ACC112 (cell line): ENCODE data around the gene ZNF652.

Experiments
- H2AFZ ChIP-seq: fragments of 200-600 bp; sonication (generic); one replicate; pipeline ENCODE4 v1.6.0; 2017; ENCODE audit warnings: antibody characterized with exemption, low read length; ENCODE audit not compliant: unreplicated experiment
- H3K27ac ChIP-seq: fragments of 200-600 bp; sonication (generic); 2 replicates; pipeline ENCODE4 v1.5.1; 2014; ENCODE audit warnings: low read depth, mild to moderate bottlenecking, antibody characterized with exemption, low read length, moderate library complexity
- H3K27me3 ChIP-seq: fragments of 200-600 bp; sonication (generic); 2 replicates; pipeline ENCODE4 v1.6.1; 2014; ENCODE audit warnings: mild to moderate bottlenecking, antibody characterized with exemption, low read length, moderate library complexity, mixed read lengths; ENCODE audit not compliant: insufficient read depth
- H3K36me3 ChIP-seq: fragments of 200-600 bp; sonication (generic); 2 replicates; pipeline ENCODE4 v1.6.1; 2016; ENCODE audit warnings: mild to moderate bottlenecking, antibody characterized with exemption, low read length, moderate library complexity, mixed read lengths; ENCODE audit not compliant: insufficient read depth
- H3K4me1 ChIP-seq: fragments of 200-600 bp; sonication (generic); one replicate; pipeline ENCODE4 v1.6.1; 2016; ENCODE audit warnings: low read length, mixed read lengths; ENCODE audit not compliant: insufficient read depth, unreplicated experiment, control insufficient read depth
- H3K4me3 ChIP-seq: fragments of 200-600 bp; sonication (generic); 2 replicates; pipeline ENCODE4 v1.5.1; 2014; ENCODE audit warnings: mild to moderate bottlenecking, low read depth, low read length
- H3K79me2 ChIP-seq: fragments of 200-600 bp; sonication (generic); one replicate; pipeline ENCODE4 v1.6.0; 2016; ENCODE audit warnings: low read length; ENCODE audit not compliant: control insufficient read depth, unreplicated experiment, insufficient read depth

Gene ZNF652

DNA sequence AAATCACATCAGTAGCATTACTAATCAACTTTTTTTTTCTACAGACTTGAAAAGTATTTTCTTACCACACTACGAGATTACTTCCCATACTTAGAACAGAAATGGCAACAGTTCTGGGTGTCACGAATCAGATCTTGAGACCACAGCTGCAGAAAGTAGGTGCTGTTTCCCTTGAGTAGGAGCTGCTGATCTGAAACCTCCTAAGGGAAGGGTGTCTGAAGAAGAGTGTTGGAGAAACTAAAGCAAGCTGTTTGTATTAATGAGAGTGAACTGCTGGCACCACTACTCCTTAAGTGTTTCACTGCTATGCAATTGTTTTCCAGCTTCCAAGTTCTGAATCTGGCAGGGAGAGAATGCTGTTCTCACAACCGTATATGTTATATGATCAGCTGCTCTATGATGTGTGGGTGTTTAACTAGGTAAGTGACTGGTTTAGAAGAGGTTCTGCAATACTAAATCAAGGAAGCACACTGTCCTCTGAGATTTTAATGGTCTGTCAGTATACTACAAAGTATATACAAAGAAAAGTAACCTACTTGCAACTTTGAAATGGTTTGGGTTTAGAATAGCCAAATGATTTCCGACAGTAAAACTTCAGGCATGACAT is 3.3 kb downstream of the ZNF652 start:
- peaks cover 49% of the 10 kb centered on the region for H3K79me2 ChIP-seq
- H3K27ac ChIP-seq, result no peak overlapping the region
- no peak overlapping the region for H2AFZ ChIP-seq
- no peaks in the 10 kb centered on the region for H3K36me3 ChIP-seq
- no peak overlapping the region for H3K4me3 ChIP-seq
- no peaks in the 10 kb centered on the region for H3K27me3 ChIP-seq
- H3K4me1 ChIP-seq, result peaks cover 26% of the 10 kb centered on the region

DNA sequence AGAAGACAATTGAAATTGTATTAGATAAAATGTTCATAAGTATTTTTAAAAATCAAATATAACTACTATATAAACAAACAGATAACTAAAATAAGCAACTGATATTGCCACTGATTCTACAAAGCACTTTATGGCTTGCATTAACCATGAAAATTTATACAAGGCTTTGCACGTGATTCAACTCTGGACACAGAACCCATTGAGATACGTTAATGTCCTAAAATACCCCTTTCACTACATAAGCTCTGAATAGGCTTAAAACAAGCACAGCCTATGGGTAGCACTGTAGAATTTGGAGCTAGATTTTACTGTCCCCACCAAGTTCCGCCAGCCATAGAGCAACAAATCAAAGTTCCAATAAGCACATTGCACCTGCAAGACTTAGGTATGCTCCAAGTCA is 4.5 kb downstream of the ZNF652 start:
- H3K79me2 ChIP-seq, result peaks cover 61% of the 10 kb centered on the region
- no peak overlapping the region for H2AFZ ChIP-seq
- H3K4me3 ChIP-seq, result no peak overlapping the region
- H3K36me3 ChIP-seq, result no peaks in the 10 kb centered on the region
- no peak overlapping the region for H3K27ac ChIP-seq
- H3K4me1 ChIP-seq, result peaks cover 24% of the 10 kb centered on the region
- no peaks in the 10 kb centered on the region for H3K27me3 ChIP-seq

GRCh38 chr17:49356320-49356719 is 5.7 kb downstream of the ZNF652 start:
- no peak overlapping the region for H2AFZ ChIP-seq
- no peaks in the 10 kb centered on the region for H3K27me3 ChIP-seq
- H3K36me3 ChIP-seq, result no peaks in the 10 kb centered on the region
- peaks cover 71% of the 10 kb centered on the region for H3K79me2 ChIP-seq
- no peak overlapping the region for H3K4me3 ChIP-seq
- H3K4me1 ChIP-seq, result peaks cover 23% of the 10 kb centered on the region
- H3K27ac ChIP-seq, result no peak overlapping the region

DNA sequence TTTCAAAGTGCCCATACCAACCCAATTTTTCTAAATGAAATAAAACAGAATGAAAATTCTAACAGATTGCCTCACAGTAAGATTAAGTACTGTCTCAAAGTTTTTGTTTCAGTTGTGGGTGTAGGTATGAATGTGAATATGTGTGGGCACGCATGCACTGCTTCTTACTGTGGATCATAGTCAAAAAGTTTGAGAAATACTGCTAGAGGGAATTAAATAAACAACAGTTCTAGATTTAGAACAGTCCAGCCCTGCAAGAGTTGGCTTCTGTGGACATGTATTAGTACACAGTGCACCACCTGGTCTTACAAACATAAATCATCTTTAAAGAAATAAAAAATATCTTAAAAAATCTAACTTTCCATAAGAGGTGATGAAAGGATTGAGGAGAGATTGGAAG is 8.4 kb downstream of the ZNF652 start:
- Histone ChIP-seq H3K27me3 (no peaks in the 10 kb centered on the region), H3K27ac (no peak overlapping the region), H2AFZ (no peak overlapping the region), H3K79me2 (peaks cover 55% of the 10 kb centered on the region), H3K36me3 (0 out of 2 replicates have a peak, but pooled peaks cover under 1% of the 10 kb centered on the region), H3K4me3 (no peak overlapping the region), H3K4me1 (peaks cover 8% of the 10 kb centered on the region)

- Histone ChIP-seq H3K27ac (no peak overlapping the region), H3K4me1 (no peaks in the 10 kb centered on the region), H3K79me2 (peaks cover 48% of the 10 kb centered on the region), H3K4me3 (no peak overlapping the region), H2AFZ (no peak overlapping the region), H3K36me3 (0 out of 2 replicates have a peak, but pooled peaks cover 6% of the 10 kb centered on the region), H3K27me3 (no peaks in the 10 kb centered on the region)
Observed at GRCh38 chr17:49352587-49353154, 9.4 kb downstream of the ZNF652 start.

- H3K79me2 ChIP-seq, result peaks cover 52% of the 10 kb centered on the region
Observed at GRCh38 chr17:49351572-49352140, 10.4 kb downstream of the ZNF652 start.

GRCh38 chr17:49349541-49349940 is 12.5 kb downstream of the ZNF652 start:
- Histone ChIP-seq H2AFZ (no peak overlapping the region), H3K79me2 (peaks cover 54% of the 10 kb centered on the region), H3K4me1 (peaks cover 10% of the 10 kb centered on the region), H3K27ac (no peak overlapping the region), H3K27me3 (no peaks in the 10 kb centered on the region), H3K36me3 (0 out of 2 replicates have a peak, but pooled peaks cover 6% of the 10 kb centered on the region), H3K4me3 (no peak overlapping the region)

More at GRCh38 chr17:49351572-49352140, 10.4 kb downstream of the ZNF652 start:
- H3K36me3 ChIP-seq, result 0 out of 2 replicates have a peak, but pooled peaks cover 6% of the 10 kb centered on the region
- H3K27me3 ChIP-seq, result no peaks in the 10 kb centered on the region
- no peaks in the 10 kb centered on the region for H3K4me1 ChIP-seq
- H3K27ac ChIP-seq, result no peak overlapping the region
- H2AFZ ChIP-seq, result no peak overlapping the region
- H3K4me3 ChIP-seq, result no peak overlapping the region

DNA sequence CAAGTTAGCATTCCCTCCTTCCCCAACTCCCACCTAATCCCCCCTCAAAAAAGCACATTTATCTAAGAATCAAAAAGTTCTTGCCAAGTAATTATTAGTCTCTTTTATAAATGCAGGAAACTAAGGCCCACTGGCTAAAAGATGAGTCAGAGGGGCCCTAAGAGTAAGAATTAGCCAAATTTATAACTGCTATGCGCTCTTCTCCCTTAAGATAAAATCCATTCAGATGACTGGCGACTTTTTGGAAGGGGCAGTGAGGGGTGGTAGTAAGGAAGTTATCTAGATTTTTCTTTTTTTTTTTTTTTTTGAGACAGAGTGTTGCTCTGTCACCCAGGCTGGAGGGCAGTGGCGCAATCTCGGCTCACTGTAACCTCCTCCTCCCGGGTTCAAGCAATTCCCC is 17.1 kb downstream of the ZNF652 start:
- Histone ChIP-seq H3K4me1 (peaks cover 23% of the 10 kb centered on the region), H3K79me2 (peaks cover 43% of the 10 kb centered on the region), H3K4me3 (no peak overlapping the region), H3K27me3 (no peaks in the 10 kb centered on the region), H3K36me3 (0 out of 2 replicates have a peak, but pooled peaks cover 6% of the 10 kb centered on the region), H2AFZ (no peak overlapping the region), H3K27ac (peak overlapping the region; percentile 19)

GRCh38 chr17:49343273-49343672 is 18.8 kb downstream of the ZNF652 start:
- no peaks in the 10 kb centered on the region for H3K27me3 ChIP-seq
- H3K36me3 ChIP-seq, result 0 out of 2 replicates have a peak, but pooled peaks cover 2% of the 10 kb centered on the region
- 0 out of 2 replicates have a peak overlapping the region, but pooled peaks have one; percentile 23 for H3K4me3 ChIP-seq
- H3K79me2 ChIP-seq, result peaks cover 53% of the 10 kb centered on the region
- no peak overlapping the region for H2AFZ ChIP-seq
- peak overlapping the region; percentile 43 for H3K27ac ChIP-seq
- peaks cover 30% of the 10 kb centered on the region for H3K4me1 ChIP-seq

DNA sequence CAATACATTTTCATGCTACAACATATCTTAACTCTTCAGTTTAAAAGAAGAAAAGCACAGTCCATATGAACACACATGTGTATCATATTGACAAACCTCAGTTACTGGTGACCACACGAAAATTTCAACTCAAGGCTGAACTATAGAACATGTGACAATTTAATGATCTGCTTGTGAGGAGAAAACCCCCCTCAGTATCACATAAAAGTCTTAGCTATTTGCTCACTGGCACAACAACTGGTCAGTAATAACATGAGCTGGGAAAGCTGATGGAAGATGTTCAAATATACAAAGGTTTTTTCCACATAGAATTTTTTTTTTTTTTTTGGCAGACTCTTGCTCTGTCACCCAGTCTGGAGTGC is 19.5 kb downstream of the ZNF652 start:
- no peaks in the 10 kb centered on the region for H3K36me3 ChIP-seq
- no peak overlapping the region for H2AFZ ChIP-seq
- peaks cover 50% of the 10 kb centered on the region for H3K79me2 ChIP-seq
- H3K27ac ChIP-seq, result peak overlapping the region; percentile 20
- peaks cover 37% of the 10 kb centered on the region for H3K4me1 ChIP-seq
- H3K27me3 ChIP-seq, result no peaks in the 10 kb centered on the region
- peak overlapping the region; percentile 71 for H3K4me3 ChIP-seq

- Histone ChIP-seq H3K4me1 (peaks cover 41% of the 10 kb centered on the region), H3K27ac (0 out of 2 replicates have a peak overlapping the region, but pooled peaks have one; percentile 21), H3K4me3 (no peak overlapping the region), H2AFZ (no peak overlapping the region), H3K36me3 (no peaks in the 10 kb centered on the region), H3K27me3 (no peaks in the 10 kb centered on the region), H3K79me2 (peaks cover 48% of the 10 kb centered on the region)
Observed at GRCh38 chr17:49341356-49341755, 20.7 kb downstream of the ZNF652 start.
